Activated gamma-delta T cell (primary cell): ENCODE results near the gene EIF4G3.
"Not testable (repeated sequence)": the region's sequence is repeated elsewhere in the genome, so short reads cannot be mapped to it uniquely, and the experiment has no call there.

Experiments used
- DNase-seq: peaks from one replicate; lab custom pipeline; 2025; lab: John Stamatoyannopoulos, UW

Gene EIF4G3

GRCh38 chr1:20935717-20936116 is 241.0 kb downstream of the EIF4G3 start:
- no peak for DNase-seq

- no peak for DNase-seq
Observed at GRCh38 chr1:20932437-20932977, 244.2 kb downstream of the EIF4G3 start.

- DNase-seq: no peak
Observed at GRCh38 chr1:20931930-20932436, 244.7 kb downstream of the EIF4G3 start.

GRCh38 chr1:20930427-20930826 is 246.3 kb downstream of the EIF4G3 start:
- DNase-seq: no peak

- DNase-seq: no peak
Observed at GRCh38 chr1:20928146-20928545, 248.6 kb downstream of the EIF4G3 start.

GRCh38 chr1:20921285-20921684 is 255.4 kb downstream of the EIF4G3 start:
- no peak for DNase-seq

GRCh38 chr1:20913242-20913641 is 263.5 kb downstream of the EIF4G3 start:
- no peak for DNase-seq

- DNase-seq: not testable (repeated sequence)
Observed at GRCh38 chr1:20907526-20907925, 269.2 kb downstream of the EIF4G3 start.

GRCh38 chr1:20903437-20903836 is 273.3 kb downstream of the EIF4G3 start:
- no peak for DNase-seq

- DNase-seq: no peak
Observed at GRCh38 chr1:20900056-20900455, 276.6 kb downstream of the EIF4G3 start.

- no peak for DNase-seq
Observed at GRCh38 chr1:20899154-20899972, 277.3 kb downstream of the EIF4G3 start.

GRCh38 chr1:20896826-20897225 is 279.9 kb downstream of the EIF4G3 start:
- DNase-seq: no peak

- no peak for DNase-seq
Observed at GRCh38 chr1:20893931-20894330, 282.8 kb downstream of the EIF4G3 start.

- DNase-seq: no peak
Observed at GRCh38 chr1:20891091-20891490, 285.6 kb downstream of the EIF4G3 start.

GRCh38 chr1:20887246-20887645 is 289.5 kb downstream of the EIF4G3 start:
- DNase-seq: no peak

- DNase-seq: no peak
Observed at GRCh38 chr1:20885121-20885520, 291.6 kb downstream of the EIF4G3 start.

- no peak for DNase-seq
Observed at GRCh38 chr1:20884513-20884912, 292.2 kb downstream of the EIF4G3 start.

- DNase-seq: no peak
Observed at GRCh38 chr1:20883766-20884165, 292.9 kb downstream of the EIF4G3 start.

- DNase-seq: no peak
Observed at GRCh38 chr1:20882837-20883236, 293.9 kb downstream of the EIF4G3 start.

GRCh38 chr1:20878799-20879198 is 297.9 kb downstream of the EIF4G3 start:
- DNase-seq: no peak

GRCh38 chr1:20875198-20875973 is 301.3 kb downstream of the EIF4G3 start:
- DNase-seq: no peak

GRCh38 chr1:20873311-20873710 is 303.4 kb downstream of the EIF4G3 start:
- no peak for DNase-seq

- no peak for DNase-seq
Observed at GRCh38 chr1:20871419-20871818, 305.3 kb downstream of the EIF4G3 start.
